Measurements from ENCODE around the gene TRRAP. TPM values are rescaled to one million over a fixed set of nuclear protein-coding genes. Genes with fewer than 3 reads are reported as not detected.

TRRAP gene
- total RNA-seq, 2 donors from 2014 or later, result 23.4 to 24.3 TPM

GRCh38 chr7:98992076-98992475 is 113.7 kb downstream of the TRRAP start:
- TF ChIP-seq CTCF (IDR thresholded peaks at IDR 0.05), result no peak
- H3K36me3 ChIP-seq, result peaks cover 94% of the 10 kb centered on the region

GRCh38 chr7:98993024-98993897 is 114.9 kb downstream of the TRRAP start:
- Histone ChIP-seq H3K4me1 (no peaks in the 10 kb centered on the region), H3K27me3 (no peaks in the 10 kb centered on the region), H3K36me3 (peaks cover 92% of the 10 kb centered on the region), H3K27ac (no peak overlapping the region), H3K9me3 (no peaks in the 10 kb centered on the region), H3K4me3 (no peak overlapping the region)
- DNase-seq (ENCODE audit: low spot score), result no peak
- no peak for TF ChIP-seq CTCF (IDR thresholded peaks at IDR 0.05)

More at GRCh38 chr7:98992076-98992475, 113.7 kb downstream of the TRRAP start:
- Histone ChIP-seq H3K27me3 (no peaks in the 10 kb centered on the region), H3K27ac (no peak overlapping the region), H3K4me1 (no peaks in the 10 kb centered on the region), H3K4me3 (no peak overlapping the region), H3K9me3 (no peaks in the 10 kb centered on the region)
- no peak for DNase-seq (ENCODE audit: low spot score)

GRCh38 chr7:98994046-98994944 is 116.0 kb downstream of the TRRAP start:
- no peaks in the 10 kb centered on the region for H3K27me3 ChIP-seq
- no peak for DNase-seq (ENCODE audit: low spot score)
- H3K9me3 ChIP-seq, result no peaks in the 10 kb centered on the region
- no peak for TF ChIP-seq CTCF (IDR thresholded peaks at IDR 0.05)
- peaks cover 87% of the 10 kb centered on the region for H3K36me3 ChIP-seq
- no peaks in the 10 kb centered on the region for H3K4me1 ChIP-seq
- H3K27ac ChIP-seq, result no peak overlapping the region
- H3K4me3 ChIP-seq, result no peak overlapping the region

GRCh38 chr7:98995111-98995510 is 116.8 kb downstream of the TRRAP start:
- Histone ChIP-seq H3K4me3 (no peak overlapping the region), H3K9me3 (no peaks in the 10 kb centered on the region), H3K4me1 (no peaks in the 10 kb centered on the region), H3K27me3 (no peaks in the 10 kb centered on the region), H3K27ac (no peak overlapping the region), H3K36me3 (peaks cover 87% of the 10 kb centered on the region)
- no peak for DNase-seq (ENCODE audit: low spot score)
- no peak for TF ChIP-seq CTCF (IDR thresholded peaks at IDR 0.05)

DNA sequence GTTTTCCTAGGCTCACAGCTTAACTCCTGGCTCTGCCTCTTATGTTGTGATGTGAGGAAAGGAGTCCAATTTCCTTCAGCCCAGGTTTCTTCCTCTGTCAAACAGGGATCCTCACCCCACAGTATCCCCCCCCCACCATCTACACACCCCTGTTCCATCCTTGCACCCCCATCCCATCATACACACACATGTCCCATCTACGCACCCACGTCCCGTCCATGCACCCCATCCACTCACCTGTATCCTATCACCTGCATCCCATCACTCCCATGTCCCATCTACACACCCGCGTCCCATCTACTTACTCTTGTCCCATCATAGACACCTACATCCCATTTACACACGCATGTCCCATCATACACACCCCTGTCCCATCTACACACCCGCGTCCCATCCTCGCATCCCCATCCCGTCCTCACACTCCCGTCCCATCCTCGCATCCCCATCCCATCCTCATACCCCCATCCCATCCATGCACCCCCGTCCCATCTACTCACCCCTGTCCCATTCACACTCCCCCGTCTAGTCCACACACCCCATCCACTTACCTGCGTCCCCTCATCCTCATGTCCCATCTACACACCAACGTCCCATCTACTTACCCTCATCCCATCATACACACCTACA is 117.3 kb downstream of the TRRAP start:
- no peak overlapping the region for H3K27ac ChIP-seq
- peaks cover 87% of the 10 kb centered on the region for H3K36me3 ChIP-seq
- no peaks in the 10 kb centered on the region for H3K4me1 ChIP-seq
- no peaks in the 10 kb centered on the region for H3K27me3 ChIP-seq
- H3K9me3 ChIP-seq, result no peaks in the 10 kb centered on the region
- H3K4me3 ChIP-seq, result no peak overlapping the region
- TF ChIP-seq CTCF (IDR thresholded peaks at IDR 0.05), result no peak
- no peak for DNase-seq (ENCODE audit: low spot score)
